DND-41 (cell line): ENCODE results near the gene ZNF644.

Experiments
- CTCF ChIP-seq: IDR thresholded peaks from 2 replicates; pipeline ENCODE4 v1.5.1; 2012; ENCODE audit warnings: borderline replicate concordance, low read length, moderate library complexity, mild to moderate bottlenecking; ENCODE audit not compliant: poor library complexity, severe bottlenecking; ENCODE audit errors: extremely low read depth
- EZH2 ChIP-seq: IDR thresholded peaks from 3 replicates; pipeline ENCODE4 v1.6.1; 2012; ENCODE audit warnings: borderline replicate concordance, low read depth, mild to moderate bottlenecking, moderate library complexity, low read length, inconsistent platforms; ENCODE audit not compliant: severe bottlenecking

DNA sequence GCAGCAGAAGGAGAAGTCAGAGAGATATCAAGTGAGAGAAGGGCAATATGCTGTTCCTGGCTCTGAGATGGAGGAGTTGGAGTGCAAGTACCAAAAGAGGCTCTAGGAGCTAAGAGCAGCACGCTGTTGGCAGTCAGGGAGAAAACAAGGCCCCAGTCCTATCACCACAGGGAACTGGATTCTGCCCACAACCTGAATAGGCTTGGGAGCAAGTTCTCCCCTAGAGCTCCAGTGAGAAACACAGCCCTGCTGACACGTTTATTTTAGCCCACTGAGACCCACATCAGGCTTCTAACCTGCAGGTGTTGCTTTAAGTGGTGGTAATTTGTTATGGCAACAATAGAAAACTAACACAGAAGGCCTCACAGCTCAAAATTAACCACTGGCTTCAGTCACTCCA, 31.8 kb upstream of the ZNF644 start:
- TF ChIP-seq CTCF (no peak), EZH2 (no peak)
